MM.1S (cell line): ENCODE data around the gene CIB4.

Experiments
- DNase-seq: peaks from one replicate; pipeline ENCODE4 v3.0.0-alpha.2; 2015
- H2AFZ ChIP-seq: fragments of 300-600 bp; sonication (generic); 2 replicates; pipeline ENCODE4 v1.6.0; 2016; ENCODE audit warnings: antibody characterized with exemption, low read length
- H3F3A ChIP-seq: fragments of 300-600 bp; sonication (generic); 2 replicates; pipeline ENCODE4 v1.6.1; 2016; ENCODE audit warnings: mild to moderate bottlenecking, antibody characterized with exemption, low read length, moderate library complexity, mixed read lengths; ENCODE audit not compliant: insufficient read depth
- H3K27ac ChIP-seq: fragments of 300-600 bp; sonication (generic); 2 replicates; pipeline ENCODE4 v1.5.1; 2016; ENCODE audit warnings: mild to moderate bottlenecking, low read length
- H3K27me3 ChIP-seq: fragments of 300-600 bp; sonication (generic); replicated peaks from 2 replicates; pipeline ENCODE4 v1.6.0; 2016; ENCODE audit warnings: low read length; ENCODE audit not compliant: insufficient read depth
- H3K36me3 ChIP-seq: fragments of 300-600 bp; sonication (generic); replicated peaks from 2 replicates; pipeline ENCODE4 v1.6.1; 2016; ENCODE audit warnings: mild to moderate bottlenecking, low read length, mixed read lengths; ENCODE audit not compliant: insufficient read depth
- H3K4me1 ChIP-seq: fragments of 300-600 bp; sonication (generic); 2 replicates; pipeline ENCODE4 v1.6.1; 2016; ENCODE audit warnings: low read length, mixed read lengths
- H3K4me2 ChIP-seq: fragments of 300-600 bp; sonication (generic); 2 replicates; pipeline ENCODE4 v1.6.0; 2016; ENCODE audit warnings: low read depth, low read length
- H3K4me3 ChIP-seq: fragments of 300-600 bp; sonication (generic); 2 replicates; pipeline ENCODE4 v1.5.1; 2016; ENCODE audit warnings: low read length, mixed read lengths
- H3K79me2 ChIP-seq: fragments of 300-600 bp; sonication (generic); 2 replicates; pipeline ENCODE4 v1.6.1; 2016; ENCODE audit warnings: mixed run types, low read length, mixed read lengths
- H3K9ac ChIP-seq: fragments of 300-600 bp; sonication (generic); 2 replicates; pipeline ENCODE4 v1.6.1; 2016; ENCODE audit warnings: low read length, mixed read lengths
- H3K9me2 ChIP-seq: fragments of 300-600 bp; sonication (generic); replicated peaks from 2 replicates; pipeline ENCODE4 v1.6.1; 2016; ENCODE audit warnings: mild to moderate bottlenecking, low read length, mixed read lengths; ENCODE audit not compliant: insufficient read depth
- H3K9me3 ChIP-seq: fragments of 300-600 bp; sonication (generic); replicated peaks from 2 replicates; pipeline ENCODE4 v1.6.1; 2016; ENCODE audit warnings: mild to moderate bottlenecking, low read length, mixed read lengths; ENCODE audit not compliant: insufficient read depth
- H4K20me1 ChIP-seq: fragments of 300-600 bp; sonication (generic); 2 replicates; pipeline ENCODE4 v1.6.1; 2016; ENCODE audit warnings: mild to moderate bottlenecking, low read length, moderate library complexity, mixed read lengths; ENCODE audit not compliant: insufficient read depth
- EZH2 ChIP-seq: fragments of 300-600 bp; sonication (generic); optimal IDR thresholded peaks from 2 replicates; pipeline ENCODE3; 2017; ENCODE audit warnings: low read depth, mild to moderate bottlenecking, antibody characterized with exemption, low read length, mixed read lengths
- EZH2phosphoT487 ChIP-seq: fragments of 300-600 bp; sonication (generic); IDR thresholded peaks from 2 replicates; pipeline ENCODE4 v1.6.1; 2018; ENCODE audit warnings: antibody characterized with exemption, low read length
- TF ChIP-seq, protein P1 (sequence below): fragments of 300-600 bp; sonication (generic); IDR thresholded peaks from 2 replicates; pipeline ENCODE4 v1.5.1; 2016; ENCODE audit warnings: antibody characterized with exemption, low read length, mixed read lengths

CIB4 gene

DNA sequence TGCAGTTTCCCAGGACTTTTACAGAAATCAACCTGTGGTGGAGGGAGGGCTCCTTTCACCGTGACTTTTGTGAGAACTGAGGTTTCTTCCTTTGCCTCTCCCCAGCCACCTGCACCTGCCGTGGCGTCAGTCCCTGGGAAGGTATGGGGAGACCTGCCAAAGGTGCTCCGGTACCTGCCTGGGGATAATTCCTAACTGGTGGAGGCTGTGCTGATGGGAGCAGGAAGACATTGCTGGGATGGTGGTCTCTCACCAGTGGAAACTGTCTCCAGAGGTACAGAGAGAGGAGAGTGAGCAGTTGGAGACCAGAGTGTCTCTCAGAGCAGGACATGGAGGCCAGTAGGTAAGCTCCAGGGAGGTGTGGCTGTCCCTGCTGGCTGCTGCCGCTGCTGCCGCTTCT, 52.6 kb downstream of the CIB4 start:
- Histone ChIP-seq H3K4me3 (no peak overlapping the region), H2AFZ (no peak overlapping the region), H3K9me2 (no peaks in the 10 kb centered on the region), H4K20me1 (peaks cover 4% of the 10 kb centered on the region), H3K36me3 (no peaks in the 10 kb centered on the region), H3K27me3 (peaks cover 99% of the 10 kb centered on the region), H3K4me2 (no peak overlapping the region), H3K27ac (no peak overlapping the region), H3K79me2 (no peaks in the 10 kb centered on the region), H3K9me3 (no peaks in the 10 kb centered on the region), H3K9ac (no peak overlapping the region), H3F3A (no peaks in the 10 kb centered on the region; the same call in 1 of the 2 replicates), H3K4me1 (peaks cover 14% of the 10 kb centered on the region)
- no peak for TF ChIP-seq EZH2phosphoT487
- TF ChIP-seq, protein P1, sequence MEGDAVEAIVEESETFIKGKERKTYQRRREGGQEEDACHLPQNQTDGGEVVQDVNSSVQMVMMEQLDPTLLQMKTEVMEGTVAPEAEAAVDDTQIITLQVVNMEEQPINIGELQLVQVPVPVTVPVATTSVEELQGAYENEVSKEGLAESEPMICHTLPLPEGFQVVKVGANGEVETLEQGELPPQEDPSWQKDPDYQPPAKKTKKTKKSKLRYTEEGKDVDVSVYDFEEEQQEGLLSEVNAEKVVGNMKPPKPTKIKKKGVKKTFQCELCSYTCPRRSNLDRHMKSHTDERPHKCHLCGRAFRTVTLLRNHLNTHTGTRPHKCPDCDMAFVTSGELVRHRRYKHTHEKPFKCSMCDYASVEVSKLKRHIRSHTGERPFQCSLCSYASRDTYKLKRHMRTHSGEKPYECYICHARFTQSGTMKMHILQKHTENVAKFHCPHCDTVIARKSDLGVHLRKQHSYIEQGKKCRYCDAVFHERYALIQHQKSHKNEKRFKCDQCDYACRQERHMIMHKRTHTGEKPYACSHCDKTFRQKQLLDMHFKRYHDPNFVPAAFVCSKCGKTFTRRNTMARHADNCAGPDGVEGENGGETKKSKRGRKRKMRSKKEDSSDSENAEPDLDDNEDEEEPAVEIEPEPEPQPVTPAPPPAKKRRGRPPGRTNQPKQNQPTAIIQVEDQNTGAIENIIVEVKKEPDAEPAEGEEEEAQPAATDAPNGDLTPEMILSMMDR, result no peak
- no peak for TF ChIP-seq EZH2
- no peak for DNase-seq

DNA sequence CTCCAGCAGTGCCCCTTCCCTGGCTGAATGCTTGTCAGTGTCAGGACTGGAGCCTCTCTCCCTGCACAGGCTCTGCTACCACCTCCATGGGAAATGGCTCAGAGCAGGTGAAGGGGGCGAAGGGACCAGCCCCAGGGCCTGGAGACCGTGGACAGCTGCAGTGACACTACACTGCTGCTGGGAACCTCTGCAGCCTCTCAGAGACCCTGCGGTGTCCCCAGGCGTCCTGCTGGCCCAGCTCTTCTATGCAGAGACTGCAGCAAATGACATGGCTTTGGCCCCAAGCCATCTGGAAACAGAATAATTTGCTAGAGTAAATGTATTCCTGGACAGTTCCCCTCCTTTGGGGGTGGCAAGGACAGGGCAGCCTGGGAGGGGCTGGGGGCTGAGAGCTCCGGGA, 53.2 kb downstream of the CIB4 start:
- DNase-seq, result no peak
- Histone ChIP-seq H3K79me2 (no peaks in the 10 kb centered on the region), H3K27me3 (peaks cover 99% of the 10 kb centered on the region), H3K9me3 (no peaks in the 10 kb centered on the region), H3K9ac (no peak overlapping the region), H3K27ac (no peak overlapping the region), H3F3A (no peaks in the 10 kb centered on the region; the same call in 1 of the 2 replicates), H3K4me1 (peaks cover 14% of the 10 kb centered on the region), H3K36me3 (no peaks in the 10 kb centered on the region), H3K4me3 (no peak overlapping the region), H2AFZ (no peak overlapping the region), H3K4me2 (no peak overlapping the region), H3K9me2 (no peaks in the 10 kb centered on the region), H4K20me1 (peaks cover 5% of the 10 kb centered on the region)
- no peak for TF ChIP-seq EZH2phosphoT487
- TF ChIP-seq, protein P1, result no peak
- no peak for TF ChIP-seq EZH2

DNA sequence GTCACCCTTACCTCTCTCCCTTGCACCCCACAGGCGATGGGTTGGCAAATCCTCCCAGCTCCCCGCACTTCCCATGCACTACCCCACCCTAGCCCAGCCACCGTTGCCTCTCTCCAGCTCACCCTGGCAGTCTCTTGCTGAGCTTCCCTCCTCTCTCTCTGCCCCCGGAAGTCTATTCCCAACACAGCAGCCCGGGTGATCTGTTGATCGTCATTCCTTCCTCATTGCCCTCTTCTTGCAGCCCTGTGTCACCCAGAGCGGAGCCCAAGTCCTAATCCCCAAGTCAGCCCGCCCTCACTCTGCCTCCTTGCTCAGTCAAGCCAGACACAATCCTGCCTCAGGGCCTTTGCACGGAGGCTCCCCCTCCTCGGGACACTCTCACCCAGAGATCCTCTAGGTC, 55.2 kb downstream of the CIB4 start:
- H3K79me2 ChIP-seq, result no peaks in the 10 kb centered on the region
- H3K9me3 ChIP-seq, result no peaks in the 10 kb centered on the region
- no peak overlapping the region for H3K4me2 ChIP-seq
- no peak overlapping the region for H3K4me3 ChIP-seq
- H3F3A ChIP-seq, result no peaks in the 10 kb centered on the region
- TF ChIP-seq, protein P1, result no peak
- TF ChIP-seq EZH2phosphoT487, result no peak
- H3K9me2 ChIP-seq, result no peaks in the 10 kb centered on the region
- DNase-seq, result no peak
- no peak overlapping the region for H3K27ac ChIP-seq
- H3K36me3 ChIP-seq, result no peaks in the 10 kb centered on the region
- peaks cover 99% of the 10 kb centered on the region for H3K27me3 ChIP-seq
- peaks cover 7% of the 10 kb centered on the region for H4K20me1 ChIP-seq
- no peaks in the 10 kb centered on the region; the same call in 1 of the 2 replicates for H3K4me1 ChIP-seq
- H3K9ac ChIP-seq, result no peak overlapping the region
- no peak overlapping the region for H2AFZ ChIP-seq
